ENCODE measurements around the gene DIPK1A. TPM values are rescaled to one million over a fixed set of nuclear protein-coding genes. Genes with fewer than 3 reads are reported as not detected.

DIPK1A gene
- polyA plus RNA-seq, 1 donor from 2014 or later, result 10.0 TPM

DNA sequence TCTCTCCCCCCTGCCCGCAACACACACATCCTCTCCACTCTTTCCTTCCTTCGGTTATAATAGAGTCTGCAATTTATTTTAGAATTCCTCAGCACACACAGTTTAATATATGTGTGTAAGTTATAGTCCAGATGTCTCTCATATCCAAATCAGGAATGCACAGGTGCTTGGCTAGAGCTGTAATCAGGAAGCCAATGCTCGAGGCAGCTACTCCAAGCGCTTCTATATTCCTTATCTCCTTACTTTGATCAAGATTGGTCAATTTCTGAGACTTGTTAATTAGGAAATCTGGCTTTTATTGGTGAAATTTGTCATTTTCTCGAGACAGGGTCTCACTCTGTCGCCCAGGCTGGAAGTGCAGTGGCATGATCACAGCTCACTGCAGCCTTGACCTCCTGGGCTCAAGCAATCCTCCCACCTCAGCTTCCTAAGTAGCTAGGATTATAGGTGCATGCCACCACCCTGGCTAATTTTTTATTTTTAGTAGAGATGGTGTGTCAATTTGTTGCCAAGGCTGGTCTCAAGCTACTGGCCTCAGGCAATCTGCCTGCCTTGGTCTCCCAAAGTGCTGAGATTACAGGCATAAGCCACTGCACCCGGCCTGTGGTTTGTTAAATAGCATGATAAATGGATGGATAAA lies 101.7 kb downstream of the DIPK1A start:
- H3K4me3 ChIP-seq (ENCODE audit: low read length), result no peak overlapping the region
- H2AFZ ChIP-seq (ENCODE audit: low read depth, low read length), result no peak overlapping the region

GRCh38 chr1:92858564-92859399 lies 102.5 kb downstream of the DIPK1A start:
- no peaks in the 10 kb centered on the region for H4K20me1 ChIP-seq (ENCODE audit: insufficient read depth)
- no peak overlapping the region for H2AFZ ChIP-seq (ENCODE audit: low read depth, low read length)
- H3K9me2 ChIP-seq (ENCODE audit: insufficient read depth, low read length), result no peaks in the 10 kb centered on the region
- no peak overlapping the region for H3K27ac ChIP-seq (ENCODE audit: low read length)
- no peak overlapping the region for H3K4me2 ChIP-seq (ENCODE audit: low read length)
- no peaks in the 10 kb centered on the region for H3K9me3 ChIP-seq (ENCODE audit: low read length)
- H3K79me2 ChIP-seq (replicated peaks; ENCODE audit: insufficient read depth, low read length), result no peaks in the 10 kb centered on the region
- no peak overlapping the region for H3K9ac ChIP-seq (ENCODE audit: low read length)
- no peaks in the 10 kb centered on the region for H3K27me3 ChIP-seq (ENCODE audit: insufficient read depth, low read depth, low read length)
- H3F3A ChIP-seq (ENCODE audit: insufficient read depth, low read length, poor library complexity, severe bottlenecking), result no peaks in the 10 kb centered on the region
- H3K36me3 ChIP-seq (ENCODE audit: insufficient read depth, low read length), result no peaks in the 10 kb centered on the region
- H3K4me3 ChIP-seq (ENCODE audit: low read length), result no peak overlapping the region
- TF ChIP-seq EP300 (conservative IDR thresholded peaks at IDR 0.05; ENCODE audit: poor library complexity, severe bottlenecking) (no peak), TAF1 (IDR thresholded peaks at IDR 0.05; ENCODE audit: low read depth) (no peak), RAD21 (conservative IDR thresholded peaks at IDR 0.05) (peak; percentile 96), SMC3 (conservative IDR thresholded peaks at IDR 0.05; ENCODE audit: poor library complexity) (peak; percentile 96), EZH2 (IDR thresholded peaks at IDR 0.05; ENCODE audit: borderline replicate concordance, insufficient read depth, low read length, poor library complexity, severe bottlenecking) (no peak)
- TF ChIP-seq, protein P1, sequence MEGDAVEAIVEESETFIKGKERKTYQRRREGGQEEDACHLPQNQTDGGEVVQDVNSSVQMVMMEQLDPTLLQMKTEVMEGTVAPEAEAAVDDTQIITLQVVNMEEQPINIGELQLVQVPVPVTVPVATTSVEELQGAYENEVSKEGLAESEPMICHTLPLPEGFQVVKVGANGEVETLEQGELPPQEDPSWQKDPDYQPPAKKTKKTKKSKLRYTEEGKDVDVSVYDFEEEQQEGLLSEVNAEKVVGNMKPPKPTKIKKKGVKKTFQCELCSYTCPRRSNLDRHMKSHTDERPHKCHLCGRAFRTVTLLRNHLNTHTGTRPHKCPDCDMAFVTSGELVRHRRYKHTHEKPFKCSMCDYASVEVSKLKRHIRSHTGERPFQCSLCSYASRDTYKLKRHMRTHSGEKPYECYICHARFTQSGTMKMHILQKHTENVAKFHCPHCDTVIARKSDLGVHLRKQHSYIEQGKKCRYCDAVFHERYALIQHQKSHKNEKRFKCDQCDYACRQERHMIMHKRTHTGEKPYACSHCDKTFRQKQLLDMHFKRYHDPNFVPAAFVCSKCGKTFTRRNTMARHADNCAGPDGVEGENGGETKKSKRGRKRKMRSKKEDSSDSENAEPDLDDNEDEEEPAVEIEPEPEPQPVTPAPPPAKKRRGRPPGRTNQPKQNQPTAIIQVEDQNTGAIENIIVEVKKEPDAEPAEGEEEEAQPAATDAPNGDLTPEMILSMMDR (IDR thresholded peaks at IDR 0.05; ENCODE audit: poor library complexity, severe bottlenecking), result peak; percentile 99
- TF ChIP-seq, protein P2, sequence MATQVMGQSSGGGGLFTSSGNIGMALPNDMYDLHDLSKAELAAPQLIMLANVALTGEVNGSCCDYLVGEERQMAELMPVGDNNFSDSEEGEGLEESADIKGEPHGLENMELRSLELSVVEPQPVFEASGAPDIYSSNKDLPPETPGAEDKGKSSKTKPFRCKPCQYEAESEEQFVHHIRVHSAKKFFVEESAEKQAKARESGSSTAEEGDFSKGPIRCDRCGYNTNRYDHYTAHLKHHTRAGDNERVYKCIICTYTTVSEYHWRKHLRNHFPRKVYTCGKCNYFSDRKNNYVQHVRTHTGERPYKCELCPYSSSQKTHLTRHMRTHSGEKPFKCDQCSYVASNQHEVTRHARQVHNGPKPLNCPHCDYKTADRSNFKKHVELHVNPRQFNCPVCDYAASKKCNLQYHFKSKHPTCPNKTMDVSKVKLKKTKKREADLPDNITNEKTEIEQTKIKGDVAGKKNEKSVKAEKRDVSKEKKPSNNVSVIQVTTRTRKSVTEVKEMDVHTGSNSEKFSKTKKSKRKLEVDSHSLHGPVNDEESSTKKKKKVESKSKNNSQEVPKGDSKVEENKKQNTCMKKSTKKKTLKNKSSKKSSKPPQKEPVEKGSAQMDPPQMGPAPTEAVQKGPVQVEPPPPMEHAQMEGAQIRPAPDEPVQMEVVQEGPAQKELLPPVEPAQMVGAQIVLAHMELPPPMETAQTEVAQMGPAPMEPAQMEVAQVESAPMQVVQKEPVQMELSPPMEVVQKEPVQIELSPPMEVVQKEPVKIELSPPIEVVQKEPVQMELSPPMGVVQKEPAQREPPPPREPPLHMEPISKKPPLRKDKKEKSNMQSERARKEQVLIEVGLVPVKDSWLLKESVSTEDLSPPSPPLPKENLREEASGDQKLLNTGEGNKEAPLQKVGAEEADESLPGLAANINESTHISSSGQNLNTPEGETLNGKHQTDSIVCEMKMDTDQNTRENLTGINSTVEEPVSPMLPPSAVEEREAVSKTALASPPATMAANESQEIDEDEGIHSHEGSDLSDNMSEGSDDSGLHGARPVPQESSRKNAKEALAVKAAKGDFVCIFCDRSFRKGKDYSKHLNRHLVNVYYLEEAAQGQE (IDR thresholded peaks at IDR 0.05; ENCODE audit: borderline replicate concordance), result no peak

More for the DNA sequence above, 101.7 kb downstream of the DIPK1A start:
- no peaks in the 10 kb centered on the region for H3K9me3 ChIP-seq (ENCODE audit: low read length)
- H3F3A ChIP-seq (ENCODE audit: insufficient read depth, low read length, poor library complexity, severe bottlenecking), result no peaks in the 10 kb centered on the region
- H3K9ac ChIP-seq (ENCODE audit: low read length), result no peak overlapping the region
- H3K4me2 ChIP-seq (ENCODE audit: low read length), result no peak overlapping the region
- no peaks in the 10 kb centered on the region for H4K20me1 ChIP-seq (ENCODE audit: insufficient read depth)
- no peaks in the 10 kb centered on the region for H3K36me3 ChIP-seq (ENCODE audit: insufficient read depth, low read length)
- no peaks in the 10 kb centered on the region for H3K27me3 ChIP-seq (ENCODE audit: insufficient read depth, low read depth, low read length)
- no peak overlapping the region for H3K27ac ChIP-seq (ENCODE audit: low read length)
- H3K79me2 ChIP-seq (replicated peaks; ENCODE audit: insufficient read depth, low read length), result no peaks in the 10 kb centered on the region
- no peaks in the 10 kb centered on the region for H3K9me2 ChIP-seq (ENCODE audit: insufficient read depth, low read length)
- TF ChIP-seq, protein P1 (IDR thresholded peaks at IDR 0.05; ENCODE audit: poor library complexity, severe bottlenecking), result no peak
- TF ChIP-seq RAD21 (conservative IDR thresholded peaks at IDR 0.05) (no peak), MXI1 (conservative IDR thresholded peaks at IDR 0.05; ENCODE audit: poor library complexity, severe bottlenecking) (no peak), TAF1 (IDR thresholded peaks at IDR 0.05; ENCODE audit: low read depth) (no peak), EZH2 (IDR thresholded peaks at IDR 0.05; ENCODE audit: borderline replicate concordance, insufficient read depth, low read length, poor library complexity, severe bottlenecking) (no peak), EP300 (conservative IDR thresholded peaks at IDR 0.05; ENCODE audit: poor library complexity, severe bottlenecking) (no peak), POLR2AphosphoS5 (IDR thresholded peaks at IDR 0.05) (no peak), SMC3 (conservative IDR thresholded peaks at IDR 0.05; ENCODE audit: poor library complexity) (no peak)
- TF ChIP-seq, protein P2 (IDR thresholded peaks at IDR 0.05; ENCODE audit: borderline replicate concordance), result no peak

All from neural cell (in vitro differentiated cells).